CD8-positive, alpha-beta memory T cell (primary cell): ENCODE measurements around the gene PPP6R2. TPM values are rescaled to one million over a fixed set of nuclear protein-coding genes. Genes with fewer than 3 reads are reported as not detected.

Experiments
- CTCF ChIA-PET: fragments of 350-600 bp; sonication (Branson Sonifier 250); formaldehyde crosslinking; loops from one replicate; lab custom pipeline; 2021; ENCODE audit warnings: antibody characterized with exemption; lab: Charles Lee
- POLR2A ChIA-PET: fragments of 350-600 bp; sonication (Branson Sonifier 250); formaldehyde crosslinking; loops from one replicate; lab custom pipeline; 2021; ENCODE audit warnings: antibody characterized with exemption; lab: Charles Lee
- DNase-seq, 5 donors: peaks; one replicate each; pipeline versions ENCODE4 v3.0.0 to v3.0.0-alpha.2; 2020 to 2022; ENCODE audit warnings: mixed read lengths in 1 of 5
- H3K27ac ChIP-seq: one replicate; pipeline ENCODE4 v1.7.0; 2013; ENCODE audit warnings: low read depth, mild to moderate bottlenecking, low read length, moderate library complexity
- H3K27me3 ChIP-seq: 2 replicates; pipeline ENCODE4 v1.7.0; 2013; ENCODE audit warnings: low read length, mild to moderate bottlenecking; ENCODE audit not compliant: insufficient read depth, poor library complexity, severe bottlenecking
- H3K36me3 ChIP-seq: 2 replicates; pipeline ENCODE4 v1.7.0; 2013; ENCODE audit warnings: mild to moderate bottlenecking, low read length, moderate library complexity; ENCODE audit not compliant: insufficient read depth
- H3K4me1 ChIP-seq: 2 replicates; pipeline ENCODE4 v1.7.0; 2013; ENCODE audit warnings: mild to moderate bottlenecking, low read length, moderate library complexity; ENCODE audit not compliant: insufficient read depth
- H3K4me3 ChIP-seq: 2 replicates; pipeline ENCODE4 v1.7.0; 2013; ENCODE audit warnings: mild to moderate bottlenecking, low read length
- H3K9me3 ChIP-seq: 2 replicates; pipeline ENCODE4 v1.7.0; 2013; ENCODE audit warnings: mild to moderate bottlenecking, low read length
- H3K27ac Mint-ChIP-seq, 8 donors: one replicate each; pipeline ENCODE4 v1.8.0; 2020 to 2021; ENCODE audit warnings: mixed read lengths in 8 of 8, mild to moderate bottlenecking in 6 of 8, inconsistent platforms in 3 of 8, moderate library complexity in 3 of 8
- H3K27me3 Mint-ChIP-seq, 2 donors: one replicate each; pipeline ENCODE4 v1.8.0; 2020 to 2021; ENCODE audit warnings: mixed read lengths in 2 of 2, mild to moderate bottlenecking in 1 of 2, moderate library complexity in 1 of 2
- H3K36me3 Mint-ChIP-seq, 3 donors: one replicate each; pipeline ENCODE4 v1.8.0; 2020 to 2021; ENCODE audit warnings: mixed read lengths in 3 of 3, inconsistent platforms in 1 of 3, mild to moderate bottlenecking in 1 of 3
- H3K4me1 Mint-ChIP-seq, 3 donors: one replicate each; pipeline ENCODE4 v1.8.0; 2020 to 2021; ENCODE audit warnings: mixed read lengths in 3 of 3, inconsistent platforms in 1 of 3, mild to moderate bottlenecking in 1 of 3
- H3K4me3 Mint-ChIP-seq, 7 donors: one replicate each; pipeline ENCODE4 v1.8.0; 2020 to 2021; ENCODE audit warnings: mixed read lengths in 7 of 7, mild to moderate bottlenecking in 6 of 7, moderate library complexity in 4 of 7, inconsistent platforms in 2 of 7
- H3K9me3 Mint-ChIP-seq, 5 donors: one replicate each; pipeline ENCODE4 v1.8.0; 2020 to 2022; ENCODE audit warnings: mixed read lengths in 5 of 5, mild to moderate bottlenecking in 3 of 5, moderate library complexity in 2 of 5, inconsistent platforms in 1 of 5
- polyA plus RNA-seq: library from polyadenylated mRNA; unstranded; fragments of 300-500 nt; fragmentation: Illumina TruSeq; gene quantifications from one replicate; pipeline ENCODE4 v1.2.3, GENCODE V29; 2021
- total RNA-seq, 2 experiments: library from RNA; stranded (reverse); gene quantifications; one replicate each; pipeline ENCODE4 v1.2.3, GENCODE V29; 2021

The PPP6R2 gene
- total and polyA plus RNA-seq, 3 experiments from 2014 or later, result 34.2 to 55.9 (median 49.7) TPM

- POLR2A ChIA-PET, result no interaction called here
- CTCF ChIA-PET, result interaction anchor here (1.0 kb wide), 1 partner anchor 277 kb away, joined by 5 read pairs; no protein-coding TSS in a partner anchor
Observed at GRCh38 chr22:50343541-50343935, 411 bp downstream of the PPP6R2 start.

DNA sequence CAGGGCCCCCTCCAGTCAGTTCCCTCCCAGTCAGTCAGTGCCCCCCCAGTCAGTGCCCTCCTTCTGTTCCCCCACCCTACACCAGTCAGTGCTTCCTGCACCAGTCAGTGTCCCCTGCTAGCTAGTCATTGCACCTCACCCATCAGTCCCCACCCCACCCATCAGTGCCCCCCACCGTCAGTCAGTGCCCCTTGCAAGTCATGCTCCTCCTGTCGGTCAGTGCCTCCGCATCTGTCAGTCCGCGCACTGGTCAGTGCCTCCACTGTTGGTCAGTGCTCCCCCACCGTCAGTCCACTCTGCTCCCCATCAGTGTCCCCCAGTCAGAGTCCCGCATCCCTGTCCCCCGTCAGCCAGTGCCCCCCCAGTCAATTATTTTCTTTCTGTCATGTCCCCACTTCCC lies 3.3 kb downstream of the PPP6R2 start:
- Mint-ChIP-seq H3K9me3 (no peaks in the 10 kb centered on the region), H3K27me3 (no peaks in the 10 kb centered on the region), H3K36me3 (peaks cover 0 to 7% (median 0%) of the 10 kb centered on the region in 3 donors), H3K4me3 (peak overlapping the region in 1 of 7 donors; percentile 38), H3K4me1 (peaks cover 6 to 12% (median 11%) of the 10 kb centered on the region in 3 donors), H3K27ac (peak overlapping the region in 1 of 8 donors; percentile 19)
- H3K36me3 ChIP-seq, result no peaks in the 10 kb centered on the region
- no peak overlapping the region for H3K27ac ChIP-seq
- H3K27me3 ChIP-seq, result no peaks in the 10 kb centered on the region
- CTCF ChIA-PET, result no interaction called here
- POLR2A ChIA-PET, result no interaction called here
- DNase-seq, result no peak
- no peaks in the 10 kb centered on the region for H3K9me3 ChIP-seq
- peaks cover 26% of the 10 kb centered on the region for H3K4me1 ChIP-seq
- no peak overlapping the region for H3K4me3 ChIP-seq

More at GRCh38 chr22:50343541-50343935, 411 bp downstream of the PPP6R2 start:
- Histone ChIP-seq H3K4me3 (peak overlapping the region; percentile 58), H3K27me3 (no peaks in the 10 kb centered on the region), H3K36me3 (no peaks in the 10 kb centered on the region), H3K27ac (peak overlapping the region; percentile 70), H3K9me3 (no peaks in the 10 kb centered on the region), H3K4me1 (peaks cover 26% of the 10 kb centered on the region)
- Mint-ChIP-seq H3K9me3 (no peaks in the 10 kb centered on the region), H3K36me3 (peaks cover 0 to 1% (median 0%) of the 10 kb centered on the region in 3 donors), H3K27me3 (no peaks in the 10 kb centered on the region), H3K27ac (peak overlapping the region in 1 of 8 donors; percentile 85), H3K4me1 (peaks cover 6 to 12% (median 11%) of the 10 kb centered on the region in 3 donors), H3K4me3 (peak overlapping the region in 5 of 7 donors; percentile 32 to 77 (median 75))
- peak in 1 of 5 donors; percentile 16 for DNase-seq

DNA sequence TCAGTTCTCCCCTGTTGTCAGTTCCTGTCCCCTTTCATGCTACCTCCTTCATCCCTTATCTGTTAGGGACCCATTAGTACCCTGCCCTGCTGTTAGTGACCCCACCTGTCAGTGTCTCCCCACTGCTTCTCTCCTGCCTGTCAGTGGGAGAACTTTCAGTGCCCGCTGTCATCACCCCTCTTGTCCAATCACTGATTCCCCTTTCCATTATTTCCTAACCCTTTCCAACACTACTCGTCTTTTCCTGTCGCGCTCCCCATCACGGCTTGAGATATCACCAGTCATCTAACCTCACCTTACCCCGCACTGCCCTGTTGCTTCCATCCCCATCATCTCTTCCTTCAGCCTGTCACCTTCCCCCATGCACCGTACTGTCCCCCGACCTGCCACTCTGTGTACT lies 4.0 kb downstream of the PPP6R2 start:
- no peaks in the 10 kb centered on the region for H3K27me3 ChIP-seq
- H3K4me3 ChIP-seq, result no peak overlapping the region
- H3K9me3 ChIP-seq, result no peaks in the 10 kb centered on the region
- peaks cover 0 to 9% (median 0%) of the 10 kb centered on the region in 3 donors for H3K36me3 Mint-ChIP-seq
- CTCF ChIA-PET, result no interaction called here
- peaks cover 21% of the 10 kb centered on the region for H3K4me1 ChIP-seq
- no peaks in the 10 kb centered on the region for H3K27me3 Mint-ChIP-seq
- H3K27ac Mint-ChIP-seq, result no peak overlapping the region
- H3K36me3 ChIP-seq, result no peaks in the 10 kb centered on the region
- peaks cover 5 to 10% (median 9%) of the 10 kb centered on the region in 3 donors for H3K4me1 Mint-ChIP-seq
- POLR2A ChIA-PET, result no interaction called here
- DNase-seq, result peak in 1 of 5 donors; percentile 23
- H3K9me3 Mint-ChIP-seq, result no peaks in the 10 kb centered on the region
- H3K27ac ChIP-seq, result no peak overlapping the region
- H3K4me3 Mint-ChIP-seq, result no peak overlapping the region

DNA sequence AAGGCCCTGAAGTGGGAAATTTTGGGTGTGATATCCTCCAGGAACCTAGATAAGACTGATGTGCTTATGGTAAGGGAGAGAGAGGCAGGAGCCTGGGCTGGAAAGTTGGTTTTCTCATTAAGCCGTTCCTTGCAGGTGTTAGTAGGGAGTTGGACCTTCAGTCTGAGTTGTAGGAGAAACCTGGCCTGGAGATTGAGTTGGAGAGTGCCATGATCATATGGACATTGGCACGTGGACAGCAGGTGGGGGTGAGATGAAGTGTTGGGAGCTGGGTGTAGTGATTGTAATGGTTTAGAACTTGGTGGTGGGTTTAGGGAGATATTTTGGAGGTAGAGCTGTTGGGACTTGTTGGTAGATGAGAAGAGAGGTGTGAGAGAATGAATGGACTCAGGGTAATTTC lies 4.9 kb downstream of the PPP6R2 start:
- peak in 1 of 5 donors; percentile 4 for DNase-seq
- Histone ChIP-seq H3K4me1 (peaks cover 20% of the 10 kb centered on the region), H3K4me3 (no peak overlapping the region), H3K9me3 (no peaks in the 10 kb centered on the region), H3K27ac (no peak overlapping the region), H3K36me3 (no peaks in the 10 kb centered on the region), H3K27me3 (no peaks in the 10 kb centered on the region)
- CTCF ChIA-PET, result no interaction called here
- no peaks in the 10 kb centered on the region for H3K27me3 Mint-ChIP-seq
- peaks cover 0 to 16% (median 0%) of the 10 kb centered on the region in 3 donors for H3K36me3 Mint-ChIP-seq
- no peak overlapping the region for H3K4me3 Mint-ChIP-seq
- peaks cover 0 to 7% (median 4%) of the 10 kb centered on the region in 3 donors for H3K4me1 Mint-ChIP-seq
- H3K9me3 Mint-ChIP-seq, result no peaks in the 10 kb centered on the region
- H3K27ac Mint-ChIP-seq, result no peak overlapping the region
- POLR2A ChIA-PET, result no interaction called here

GRCh38 chr22:50356186-50356585 lies 13.1 kb downstream of the PPP6R2 start:
- CTCF ChIA-PET, result no interaction called here

DNA sequence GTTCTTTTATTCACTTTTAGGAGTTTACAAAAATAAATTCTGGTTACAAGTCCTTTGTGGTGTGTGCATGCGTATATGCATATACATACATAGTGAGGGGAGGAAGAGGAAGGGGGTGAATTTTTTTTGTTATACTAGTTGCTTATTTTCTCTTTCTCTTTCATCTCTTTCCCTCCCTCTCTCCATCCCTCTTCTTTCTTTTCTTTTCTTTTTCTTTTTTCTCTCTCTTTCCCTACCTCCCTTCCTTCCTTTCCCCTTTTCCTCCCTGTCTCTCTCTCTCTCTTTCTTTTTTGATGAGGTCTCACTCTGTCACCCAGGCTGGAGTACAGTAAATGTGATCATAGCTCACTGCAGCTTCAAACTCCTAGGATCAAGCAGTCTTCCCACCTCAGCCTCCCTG lies 14.1 kb downstream of the PPP6R2 start:
- peaks cover 35 to 55% (median 42%) of the 10 kb centered on the region in 3 donors for H3K4me1 Mint-ChIP-seq
- peak overlapping the region in 3 of 7 donors; percentile 13 to 24 (median 13) for H3K4me3 Mint-ChIP-seq
- Histone ChIP-seq H3K9me3 (no peaks in the 10 kb centered on the region), H3K27ac (no peak overlapping the region), H3K4me1 (peaks cover 20% of the 10 kb centered on the region), H3K36me3 (peaks cover 10% of the 10 kb centered on the region), H3K27me3 (no peaks in the 10 kb centered on the region), H3K4me3 (no peak overlapping the region)
- ChIA-PET CTCF (no interaction called here), POLR2A (no interaction called here)
- DNase-seq, result no peak
- H3K27ac Mint-ChIP-seq, result peak overlapping the region in 6 of 8 donors; percentile 5 to 84 (median 69)
- H3K27me3 Mint-ChIP-seq, result no peaks in the 10 kb centered on the region
- H3K9me3 Mint-ChIP-seq, result no peaks in the 10 kb centered on the region
- peaks cover 9 to 43% (median 10%) of the 10 kb centered on the region in 3 donors for H3K36me3 Mint-ChIP-seq

More at GRCh38 chr22:50356186-50356585, 13.1 kb downstream of the PPP6R2 start:
- Mint-ChIP-seq H3K4me3 (peak overlapping the region in 1 of 7 donors; percentile 9), H3K4me1 (peaks cover 25 to 48% (median 31%) of the 10 kb centered on the region in 3 donors), H3K9me3 (no peaks in the 10 kb centered on the region), H3K36me3 (peaks cover 7 to 45% (median 9%) of the 10 kb centered on the region in 3 donors), H3K27me3 (no peaks in the 10 kb centered on the region), H3K27ac (peak overlapping the region in 1 of 8 donors; percentile 6)
- Histone ChIP-seq H3K4me3 (no peak overlapping the region), H3K36me3 (peaks cover 10% of the 10 kb centered on the region), H3K27ac (no peak overlapping the region), H3K9me3 (no peaks in the 10 kb centered on the region), H3K27me3 (no peaks in the 10 kb centered on the region), H3K4me1 (peaks cover 9% of the 10 kb centered on the region)
- POLR2A ChIA-PET, result no interaction called here
- DNase-seq, result no peak

DNA sequence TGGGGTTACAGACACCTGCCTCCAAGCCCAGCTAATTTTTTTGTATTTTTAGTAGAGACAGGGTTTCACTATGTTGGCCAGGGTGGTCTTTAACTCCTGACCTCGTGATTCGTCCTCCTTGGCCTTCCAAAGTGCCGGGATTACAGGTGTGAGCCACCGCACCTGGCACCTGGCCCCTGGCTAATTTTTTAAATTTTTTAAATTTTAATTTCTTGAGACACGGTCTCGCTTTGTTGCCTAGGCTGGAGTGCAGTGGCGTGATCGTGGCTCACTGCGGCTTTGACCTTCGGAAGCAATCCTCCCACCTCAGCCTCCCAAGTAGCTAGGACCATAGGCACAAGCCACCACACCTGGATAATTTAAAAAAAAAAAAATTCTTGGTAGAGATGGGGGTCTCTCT lies 14.6 kb downstream of the PPP6R2 start:
- Mint-ChIP-seq H3K27ac (peak overlapping the region in 2 of 8 donors; percentile 5 to 81), H3K27me3 (no peaks in the 10 kb centered on the region), H3K9me3 (no peaks in the 10 kb centered on the region), H3K36me3 (peaks cover 9 to 39% (median 10%) of the 10 kb centered on the region in 3 donors), H3K4me1 (peaks cover 40 to 59% (median 47%) of the 10 kb centered on the region in 3 donors), H3K4me3 (no peak overlapping the region)
- ChIA-PET CTCF (no interaction called here), POLR2A (no interaction called here)
- H3K36me3 ChIP-seq, result peaks cover 10% of the 10 kb centered on the region
- peaks cover 25% of the 10 kb centered on the region for H3K4me1 ChIP-seq
- no peaks in the 10 kb centered on the region for H3K9me3 ChIP-seq
- no peak for DNase-seq
- H3K27me3 ChIP-seq, result no peaks in the 10 kb centered on the region
- no peak overlapping the region for H3K4me3 ChIP-seq
- H3K27ac ChIP-seq, result no peak overlapping the region

DNA sequence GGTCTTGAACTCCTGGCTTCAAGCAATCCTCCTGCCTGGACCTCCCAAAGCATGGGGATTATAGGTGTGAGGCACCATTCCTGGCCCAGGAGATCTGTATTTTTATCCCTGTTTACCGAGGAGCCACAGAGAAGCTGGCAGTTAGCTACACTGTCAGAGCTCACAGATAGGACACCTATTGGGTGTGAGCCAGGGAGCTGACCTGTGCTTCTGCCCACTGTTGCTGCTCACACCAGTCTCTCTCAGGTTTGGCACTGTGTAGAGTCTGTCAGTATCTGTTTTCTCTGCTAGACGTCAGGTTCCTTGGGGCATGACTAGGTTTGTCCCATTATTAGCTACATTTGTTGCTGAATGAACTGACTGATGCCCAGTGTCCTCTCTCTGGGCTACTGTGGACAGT lies 17.5 kb downstream of the PPP6R2 start:
- H3K27ac Mint-ChIP-seq, result peak overlapping the region; percentile 77 to 97 (median 89)
- H3K27me3 Mint-ChIP-seq, result no peaks in the 10 kb centered on the region
- H3K36me3 Mint-ChIP-seq, result peaks cover 9 to 34% (median 13%) of the 10 kb centered on the region in 3 donors
- H3K4me3 Mint-ChIP-seq, result peak overlapping the region in 2 of 7 donors; percentile 34 to 59
- DNase-seq, result no peak
- peaks cover 53 to 72% (median 63%) of the 10 kb centered on the region in 3 donors for H3K4me1 Mint-ChIP-seq
- H3K27me3 ChIP-seq, result no peaks in the 10 kb centered on the region
- H3K36me3 ChIP-seq, result peaks cover 10% of the 10 kb centered on the region
- CTCF ChIA-PET, result interaction anchor here (1.1 to 2.3 kb wide), 6 partner anchors 11 to 165 kb away, joined by 3 to 13 read pairs (median 5); partner anchors contain the start of genes HDAC10 and SCO2
- peaks cover 33% of the 10 kb centered on the region for H3K4me1 ChIP-seq
- POLR2A ChIA-PET, result interaction anchor here (0.6 to 2.0 kb wide), 3 partner anchors 19 to 35 kb away, joined by 3 to 6 read pairs (median 5); no protein-coding TSS in a partner anchor
- H3K9me3 ChIP-seq, result no peaks in the 10 kb centered on the region
- no peaks in the 10 kb centered on the region for H3K9me3 Mint-ChIP-seq
- H3K4me3 ChIP-seq, result no peak overlapping the region
- peak overlapping the region; percentile 4 for H3K27ac ChIP-seq
